Astrocyte (in vitro differentiated cells and primary cell): Measurements from ENCODE around the gene CTR9. TPM values are rescaled to one million over a fixed set of nuclear protein-coding genes. Genes with fewer than 3 reads are reported as not detected.

Experiments used
- DNase-seq: peaks from one replicate; pipeline ENCODE4 v3.0.0-alpha.2; 2010; ENCODE audit warnings: low read depth
- FAIRE-seq: peaks from 2 replicates; lab custom pipeline; 2011; peaks lifted over from hg19 to GRCh38; lab: Jason Lieb, UNC
- H2AFZ ChIP-seq: 2 replicates; pipeline ENCODE4 v1.6.0; 2012; ENCODE audit warnings: low read depth, low read length, inconsistent platforms
- H3K27ac ChIP-seq: 2 replicates; pipeline ENCODE4 v1.5.1; 2011; ENCODE audit warnings: low read depth, low read length, inconsistent platforms
- H3K27me3 ChIP-seq: 2 replicates; pipeline ENCODE4 v1.6.0; 2011; ENCODE audit warnings: low read length, inconsistent platforms; ENCODE audit not compliant: insufficient read depth
- H3K36me3 ChIP-seq: 2 replicates; pipeline ENCODE4 v1.5.1; 2011; ENCODE audit warnings: low read length, inconsistent platforms; ENCODE audit not compliant: insufficient read depth
- H3K4me1 ChIP-seq: 2 replicates; pipeline ENCODE4 v1.5.1; 2011; ENCODE audit warnings: low read length, inconsistent platforms; ENCODE audit not compliant: insufficient read depth
- H3K4me2 ChIP-seq: 2 replicates; pipeline ENCODE4 v1.6.0; 2012; ENCODE audit warnings: low read length, inconsistent platforms
- H3K4me3 ChIP-seq: 2 replicates; pipeline ENCODE4 v1.5.1; 2011; ENCODE audit warnings: low read depth, mild to moderate bottlenecking, low read length, inconsistent platforms; ENCODE audit not compliant: insufficient read depth
- H3K79me2 ChIP-seq: 2 replicates; pipeline ENCODE4 v1.6.0; 2012; ENCODE audit warnings: mild to moderate bottlenecking, low read length, inconsistent platforms; ENCODE audit not compliant: insufficient read depth
- H3K9ac ChIP-seq: 2 replicates; pipeline ENCODE4 v1.6.0; 2012; ENCODE audit warnings: mild to moderate bottlenecking, low read length, inconsistent platforms
- H3K9me3 ChIP-seq: 2 replicates; pipeline ENCODE4 v1.5.1; 2012; ENCODE audit warnings: low read depth, mild to moderate bottlenecking, low read length, inconsistent platforms; ENCODE audit not compliant: insufficient read depth
- H4K20me1 ChIP-seq: 2 replicates; pipeline ENCODE4 v1.6.0; 2012; ENCODE audit warnings: low read length, inconsistent platforms; ENCODE audit not compliant: insufficient read depth
- H3K27ac Mint-ChIP-seq: one replicate; pipeline ENCODE4 v1.8.0; 2021; ENCODE audit warnings: mild to moderate bottlenecking, mixed read lengths; ENCODE audit not compliant: unreplicated experiment
- H3K27me3 Mint-ChIP-seq: one replicate; pipeline ENCODE4 v1.8.0; 2021; ENCODE audit warnings: low read depth, mixed read lengths; ENCODE audit not compliant: unreplicated experiment
- H3K36me3 Mint-ChIP-seq: one replicate; pipeline ENCODE4 v1.8.0; 2021; ENCODE audit warnings: low read depth, mixed read lengths; ENCODE audit not compliant: unreplicated experiment
- H3K4me1 Mint-ChIP-seq: one replicate; pipeline ENCODE4 v1.8.0; 2021; ENCODE audit warnings: low read depth, mixed read lengths; ENCODE audit not compliant: unreplicated experiment
- H3K4me3 Mint-ChIP-seq: one replicate; pipeline ENCODE4 v1.8.0; 2021; ENCODE audit warnings: mild to moderate bottlenecking, moderate library complexity, mixed read lengths; ENCODE audit not compliant: unreplicated experiment
- H3K9me3 Mint-ChIP-seq: one replicate; pipeline ENCODE4 v1.8.0; 2021; ENCODE audit warnings: mild to moderate bottlenecking, mixed read lengths; ENCODE audit not compliant: unreplicated experiment
- EZH2 ChIP-seq: IDR thresholded peaks from 2 replicates; pipeline ENCODE4 v1.6.1; 2012; ENCODE audit warnings: mild to moderate bottlenecking, low read length, inconsistent platforms; ENCODE audit not compliant: insufficient read depth
- total RNA-seq: library from RNA; stranded (reverse); gene quantifications from 2 replicates; pipeline ENCODE4 v1.2.1, GENCODE V29; 2021
- TF ChIP-seq, protein P1 (sequence below): IDR thresholded peaks from 2 replicates; pipeline ENCODE4 v1.5.1; 2011; ENCODE audit warnings: low read depth, mild to moderate bottlenecking, inconsistent platforms, low read length, moderate library complexity; ENCODE audit not compliant: insufficient read depth

The CTR9 gene
- total RNA-seq, 1 donor from 2014 or later = 29.3 TPM

DNA sequence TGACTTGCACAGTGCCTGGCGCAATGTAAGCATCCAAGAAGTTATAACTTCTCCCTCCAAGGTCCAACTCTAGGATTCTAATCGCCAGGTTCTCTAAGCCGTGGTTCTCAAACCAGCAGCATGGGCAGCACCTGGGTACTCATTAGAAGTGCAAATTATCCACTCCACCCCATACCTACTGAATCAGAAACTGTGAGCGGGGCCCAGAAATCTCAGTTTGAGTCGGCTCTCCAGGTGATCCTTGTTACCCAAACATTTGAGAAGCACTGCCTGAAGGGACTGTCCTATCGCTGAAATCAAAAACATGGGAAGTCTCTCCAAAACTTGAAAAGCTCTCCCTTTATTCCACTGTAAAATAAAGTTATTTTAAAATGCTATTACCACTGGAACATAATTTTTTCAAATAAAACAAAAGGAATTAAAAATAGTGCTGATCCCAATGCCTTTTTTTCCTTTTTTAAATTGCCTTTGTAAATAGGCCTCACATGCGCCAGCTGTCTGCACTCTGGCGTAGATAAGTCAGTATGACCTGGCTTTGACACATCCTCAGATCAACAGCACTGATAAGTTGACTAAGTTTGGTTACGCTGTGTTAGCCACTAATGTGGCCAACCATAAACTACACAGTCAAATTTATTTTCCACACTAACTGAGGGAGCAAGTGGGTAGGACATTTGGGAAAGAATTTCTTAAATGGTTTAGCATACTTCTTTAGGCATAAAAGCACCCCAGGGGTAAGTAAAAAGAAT is 8.4 kb upstream of the CTR9 start:
- Histone ChIP-seq H3K4me1 (no peaks in the 10 kb centered on the region), H3K4me2 (no peak overlapping the region), H3K9me3 (no peaks in the 10 kb centered on the region), H2AFZ (no peak overlapping the region), H3K27me3 (no peaks in the 10 kb centered on the region), H3K9ac (no peak overlapping the region), H3K79me2 (no peaks in the 10 kb centered on the region), H3K36me3 (no peaks in the 10 kb centered on the region), H4K20me1 (no peaks in the 10 kb centered on the region), H3K27ac (no peak overlapping the region), H3K4me3 (no peak overlapping the region)
- DNase-seq = peak; percentile 84
- no peak for FAIRE-seq
- Mint-ChIP-seq H3K27me3 (peaks cover 2% of the 10 kb centered on the region), H3K4me3 (no peak overlapping the region), H3K27ac (no peak overlapping the region), H3K9me3 (no peaks in the 10 kb centered on the region), H3K4me1 (peaks cover 5% of the 10 kb centered on the region), H3K36me3 (no peaks in the 10 kb centered on the region)
- no peak for TF ChIP-seq EZH2
- TF ChIP-seq, protein P1, sequence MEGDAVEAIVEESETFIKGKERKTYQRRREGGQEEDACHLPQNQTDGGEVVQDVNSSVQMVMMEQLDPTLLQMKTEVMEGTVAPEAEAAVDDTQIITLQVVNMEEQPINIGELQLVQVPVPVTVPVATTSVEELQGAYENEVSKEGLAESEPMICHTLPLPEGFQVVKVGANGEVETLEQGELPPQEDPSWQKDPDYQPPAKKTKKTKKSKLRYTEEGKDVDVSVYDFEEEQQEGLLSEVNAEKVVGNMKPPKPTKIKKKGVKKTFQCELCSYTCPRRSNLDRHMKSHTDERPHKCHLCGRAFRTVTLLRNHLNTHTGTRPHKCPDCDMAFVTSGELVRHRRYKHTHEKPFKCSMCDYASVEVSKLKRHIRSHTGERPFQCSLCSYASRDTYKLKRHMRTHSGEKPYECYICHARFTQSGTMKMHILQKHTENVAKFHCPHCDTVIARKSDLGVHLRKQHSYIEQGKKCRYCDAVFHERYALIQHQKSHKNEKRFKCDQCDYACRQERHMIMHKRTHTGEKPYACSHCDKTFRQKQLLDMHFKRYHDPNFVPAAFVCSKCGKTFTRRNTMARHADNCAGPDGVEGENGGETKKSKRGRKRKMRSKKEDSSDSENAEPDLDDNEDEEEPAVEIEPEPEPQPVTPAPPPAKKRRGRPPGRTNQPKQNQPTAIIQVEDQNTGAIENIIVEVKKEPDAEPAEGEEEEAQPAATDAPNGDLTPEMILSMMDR = no peak

DNA sequence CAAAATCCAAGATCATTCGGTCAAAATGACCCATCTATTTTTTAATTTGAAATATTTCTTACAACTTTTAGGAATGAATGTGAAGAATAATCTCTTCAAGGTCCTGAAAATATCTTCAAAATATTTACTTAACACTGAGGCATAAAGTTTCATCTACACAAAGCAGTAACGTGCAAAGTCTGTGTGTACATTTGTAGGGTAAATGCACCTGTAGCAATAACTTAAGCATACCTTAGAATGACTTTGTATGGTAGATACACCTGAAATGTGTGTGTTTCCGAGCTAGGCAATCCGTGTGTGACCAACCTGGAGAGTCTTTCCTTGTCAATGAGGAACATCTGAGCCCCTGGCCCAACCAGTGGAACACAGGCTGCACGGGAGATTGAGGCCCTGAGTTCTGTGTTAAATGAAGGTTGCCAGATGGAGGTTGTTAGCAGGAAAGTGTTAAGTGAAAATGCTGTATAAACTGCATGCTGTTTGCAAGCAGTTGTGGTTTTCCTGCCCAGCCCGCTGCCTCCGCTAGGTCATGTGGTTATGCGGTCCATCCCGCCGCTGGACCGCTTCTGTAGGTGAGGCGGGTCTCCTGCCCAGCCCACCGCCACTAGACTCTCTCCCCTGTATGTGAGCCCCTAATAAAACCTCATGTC is 7.6 kb upstream of the CTR9 start:
- DNase-seq (no peak), FAIRE-seq (no peak)
- H3K36me3 Mint-ChIP-seq = no peaks in the 10 kb centered on the region
- H3K27me3 Mint-ChIP-seq = peaks cover 2% of the 10 kb centered on the region
- Histone ChIP-seq H3K79me2 (no peaks in the 10 kb centered on the region), H3K36me3 (no peaks in the 10 kb centered on the region), H3K27ac (no peak overlapping the region), H3K4me3 (no peak overlapping the region), H3K9me3 (no peaks in the 10 kb centered on the region), H4K20me1 (no peaks in the 10 kb centered on the region), H3K27me3 (no peaks in the 10 kb centered on the region), H3K4me1 (no peaks in the 10 kb centered on the region), H3K9ac (no peak overlapping the region), H2AFZ (no peak overlapping the region), H3K4me2 (no peak overlapping the region)
- H3K4me3 Mint-ChIP-seq = no peak overlapping the region
- H3K4me1 Mint-ChIP-seq = peaks cover 5% of the 10 kb centered on the region
- TF ChIP-seq, protein P1 = no peak
- no peak for TF ChIP-seq EZH2
- H3K9me3 Mint-ChIP-seq = no peaks in the 10 kb centered on the region
- H3K27ac Mint-ChIP-seq = no peak overlapping the region

DNA sequence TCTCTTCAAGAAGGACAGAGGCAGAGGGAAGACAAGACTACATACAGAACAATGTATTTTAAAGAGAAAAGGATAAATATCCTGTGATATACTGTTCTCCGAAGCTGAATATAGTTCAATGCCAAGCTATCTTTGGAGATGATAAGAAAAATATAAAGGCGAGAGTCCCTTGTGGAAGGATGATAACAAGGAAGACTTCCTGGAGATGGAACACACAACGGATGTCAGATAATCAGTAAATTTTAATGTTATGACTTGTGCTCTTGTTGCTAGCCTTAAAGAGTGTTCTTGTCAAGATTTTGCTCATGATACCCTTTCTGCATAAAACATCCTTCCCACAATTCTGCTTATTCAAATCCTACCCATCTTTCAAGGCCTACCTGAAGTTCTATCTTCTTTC is 6.8 kb upstream of the CTR9 start:
- no peak overlapping the region for H3K4me3 ChIP-seq
- Mint-ChIP-seq H3K27me3 (peaks cover 2% of the 10 kb centered on the region), H3K4me3 (no peak overlapping the region), H3K27ac (no peak overlapping the region), H3K36me3 (no peaks in the 10 kb centered on the region), H3K4me1 (peaks cover 5% of the 10 kb centered on the region), H3K9me3 (no peaks in the 10 kb centered on the region)
- H3K79me2 ChIP-seq = no peaks in the 10 kb centered on the region
- H3K27ac ChIP-seq = no peak overlapping the region
- no peaks in the 10 kb centered on the region for H3K9me3 ChIP-seq
- no peak for FAIRE-seq
- H3K9ac ChIP-seq = no peak overlapping the region
- no peaks in the 10 kb centered on the region for H3K36me3 ChIP-seq
- no peaks in the 10 kb centered on the region for H4K20me1 ChIP-seq
- no peak overlapping the region for H2AFZ ChIP-seq
- DNase-seq = no peak
- no peak overlapping the region for H3K4me2 ChIP-seq
- no peaks in the 10 kb centered on the region for H3K27me3 ChIP-seq
- no peaks in the 10 kb centered on the region for H3K4me1 ChIP-seq
- TF ChIP-seq, protein P1 = no peak
- no peak for TF ChIP-seq EZH2
